ENCODE data around the gene PADI2. TPM values are rescaled to one million over a fixed set of nuclear protein-coding genes. Genes with fewer than 3 reads are reported as not detected.
A peak's percentile ranks its signal among the peaks of the same experiment; 100 is the strongest.

Gene PADI2
- total RNA-seq, 4 donors from 2014 or later, result 2.2 to 26.7 (median 15.3) TPM

DNA sequence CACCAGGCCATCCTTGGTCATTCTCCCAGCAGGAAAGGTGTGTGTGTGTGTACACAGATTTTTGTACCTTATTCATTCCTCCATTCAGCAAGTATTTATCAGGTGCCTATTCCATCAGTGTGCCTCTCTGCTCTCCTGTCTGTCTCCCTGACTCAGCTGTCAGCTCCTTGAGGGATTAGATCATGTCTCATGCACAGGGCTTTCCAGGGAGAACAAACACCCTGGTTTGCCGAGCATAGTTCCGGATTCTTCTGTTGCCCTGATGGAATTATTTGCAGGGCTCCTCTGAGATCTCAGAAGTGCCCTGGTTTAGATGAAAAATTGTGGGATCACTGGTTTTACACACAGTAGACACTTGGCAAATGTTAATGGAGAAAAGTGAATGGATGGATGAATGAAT lies 57.4 kb downstream of the PADI2 start:
- TF ChIP-seq CTCF (IDR thresholded peaks at IDR 0.05), result no peak
- TF ChIP-seq POLR2A (IDR thresholded peaks at IDR 0.05), result no peak
- DNase-seq (ENCODE audit: low spot score in 2 of 2), result peak in 1 of 2 donors; percentile 36

GRCh38 chr1:17061486-17061885 lies 57.8 kb downstream of the PADI2 start:
- 73 to 78% methylated on average over 3 of the region's 3 CpGs for WGBS, 2 donors
- H3K4me3 ChIP-seq (ENCODE audit: low read depth, poor library complexity, severe bottlenecking), result no peak overlapping the region
- intact Hi-C loops (cut with DNase I; ENCODE audit: low total_unique reads), result loop anchor here (10.0 kb wide), 1 partner anchor 173 kb away; no protein-coding TSS in a partner anchor
- peak in 1 of 2 donors; percentile 8 for DNase-seq (ENCODE audit: low spot score in 2 of 2)
- TF ChIP-seq POLR2A (IDR thresholded peaks at IDR 0.05), result no peak
- no peak for TF ChIP-seq CTCF (IDR thresholded peaks at IDR 0.05)

More for the DNA sequence above, 57.4 kb downstream of the PADI2 start:
- intact Hi-C loops (cut with DNase I; ENCODE audit: low total_unique reads), result loop anchor here (10.0 kb wide), 1 partner anchor 173 kb away; no protein-coding TSS in a partner anchor
- 78 to 89% methylated on average over 2 of the region's 2 CpGs for WGBS, 2 donors
- no peak overlapping the region for H3K4me3 ChIP-seq (ENCODE audit: low read depth, poor library complexity, severe bottlenecking)

- 47 to 53% methylated on average over 11 of the region's 11 CpGs for WGBS, 2 donors
- DNase-seq (ENCODE audit: low spot score in 2 of 2), result no peak
- H3K4me3 ChIP-seq (ENCODE audit: low read depth, poor library complexity, severe bottlenecking), result no peak overlapping the region
- TF ChIP-seq CTCF (IDR thresholded peaks at IDR 0.05) (no peak), POLR2A (IDR thresholded peaks at IDR 0.05) (no peak)
- intact Hi-C loops (cut with DNase I; ENCODE audit: low total_unique reads), result loop anchor here (10.0 kb wide), 1 partner anchor 174 kb away; no protein-coding TSS in a partner anchor
Observed at GRCh38 chr1:17060306-17060749, 58.9 kb downstream of the PADI2 start.

DNA sequence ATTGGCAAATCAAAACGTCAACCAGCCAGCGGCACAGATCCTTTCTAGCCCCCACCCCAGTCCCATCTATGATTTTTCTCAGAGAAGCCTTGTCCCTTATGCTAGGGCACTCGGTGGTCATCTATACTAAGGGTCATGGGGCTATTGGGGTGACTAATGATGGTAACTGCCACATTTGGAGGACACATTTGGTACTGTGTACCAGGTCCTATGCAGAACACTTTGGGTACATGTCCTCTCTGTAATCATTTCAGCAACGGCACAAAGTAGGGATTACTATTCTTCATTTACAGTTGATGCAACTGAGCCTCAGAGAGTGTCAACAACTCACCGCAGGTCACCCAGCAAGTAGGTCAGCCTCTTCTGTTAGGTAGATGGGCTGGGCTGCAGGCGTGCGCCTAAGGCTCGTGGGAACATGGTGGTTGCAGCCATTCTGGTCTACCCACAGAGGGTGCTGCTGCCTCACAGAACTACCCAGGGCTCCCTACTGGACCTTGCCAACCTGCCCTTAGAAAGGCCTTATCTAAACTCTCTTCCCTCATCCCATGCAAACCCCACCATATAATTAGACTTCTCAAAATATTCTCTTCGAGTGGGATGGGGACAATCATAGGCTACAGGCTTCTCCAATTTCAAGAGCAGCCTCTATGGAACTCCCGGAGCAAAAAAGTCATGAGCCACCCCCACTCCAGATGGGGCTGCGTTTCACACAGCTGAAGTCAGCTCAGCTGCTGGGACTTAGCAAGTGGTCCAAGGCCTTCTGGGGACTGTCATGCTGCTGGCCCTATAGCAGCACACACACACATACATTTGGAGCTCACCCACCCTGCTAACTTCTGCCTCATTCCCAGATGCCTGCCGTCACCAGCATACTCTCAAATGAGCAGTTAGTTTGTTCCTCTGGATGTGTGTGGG lies 59.6 kb downstream of the PADI2 start:
- TF ChIP-seq POLR2A (IDR thresholded peaks at IDR 0.05), result no peak
- TF ChIP-seq CTCF (IDR thresholded peaks at IDR 0.05), result no peak
- 38 to 39% methylated on average over 12 of the region's 12 CpGs for WGBS, 2 donors
- intact Hi-C loops (cut with DNase I; ENCODE audit: low total_unique reads), result loop anchor here (10.0 kb wide), 1 partner anchor 175 kb away; no protein-coding TSS in a partner anchor
- peak in 1 of 2 donors; percentile 25 for DNase-seq (ENCODE audit: low spot score in 2 of 2)
- no peak overlapping the region for H3K4me3 ChIP-seq (ENCODE audit: low read depth, poor library complexity, severe bottlenecking)

- TF ChIP-seq POLR2A (IDR thresholded peaks at IDR 0.05) (no peak), CTCF (IDR thresholded peaks at IDR 0.05) (no peak)
- DNase-seq (ENCODE audit: low spot score in 2 of 2), result no peak
- H3K4me3 ChIP-seq (ENCODE audit: low read depth, poor library complexity, severe bottlenecking), result no peak overlapping the region
- intact Hi-C loops (cut with DNase I; ENCODE audit: low total_unique reads), result no loop called here
- WGBS, 2 donors, result 81 to 82% methylated on average over 4 of the region's 4 CpGs
Observed at GRCh38 chr1:17056551-17056950, 62.7 kb downstream of the PADI2 start.
